Loucy (cell line): Measurements from ENCODE around the gene KANSL1L.

Experiments used
- CTCF ChIP-seq: fragments of 200-600 bp; sonication (generic); conservative IDR thresholded peaks from 2 replicates; pipeline ENCODE4 v1.5.1; 2014; ENCODE audit warnings: mild to moderate bottlenecking, antibody characterized with exemption, low read length
- EZH2phosphoT487 ChIP-seq: fragments of 200-600 bp; IDR thresholded peaks from 2 replicates; pipeline ENCODE4 v1.6.1; 2018; ENCODE audit warnings: antibody characterized with exemption, mild to moderate bottlenecking, moderate library complexity, borderline replicate concordance

DNA sequence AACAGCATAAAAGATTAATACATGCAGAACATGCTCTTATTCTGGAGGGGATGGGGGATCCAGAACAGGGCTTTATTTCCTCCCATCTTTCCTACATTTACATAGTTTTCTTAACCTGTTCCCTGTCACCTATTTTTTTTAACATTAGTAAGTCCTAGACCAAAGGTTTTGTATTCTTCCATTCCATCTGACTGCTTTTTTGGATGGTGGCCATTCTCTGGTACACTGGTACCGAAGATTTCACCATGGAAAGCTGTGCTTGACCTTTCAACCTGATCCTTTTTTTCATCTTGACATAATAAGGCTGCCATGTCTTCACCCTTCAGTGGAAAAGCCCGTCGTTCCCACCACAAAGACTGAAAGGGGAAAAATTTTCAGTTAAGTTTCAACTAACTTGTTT, 148.4 kb downstream of the KANSL1L start:
- TF ChIP-seq CTCF (no peak), EZH2phosphoT487 (no peak)
